ENCODE results near the gene YTHDF1.

- TF ChIP-seq CTCF (IDR thresholded peaks at IDR 0.05) (no peak), EZH2 (IDR thresholded peaks at IDR 0.05; ENCODE audit: borderline replicate concordance, insufficient read depth, low read depth, low read length, poor library complexity, severe bottlenecking) (no peak)
These were observed 68.4 kb downstream of the YTHDF1 start for GRCh38 chr20:63147532-63147931.
